ENCODE results near the gene SPATA3. TPM values are rescaled to one million over a fixed set of nuclear protein-coding genes. Genes with fewer than 3 reads are reported as not detected.

The SPATA3 gene
- polyA plus RNA-seq, 4 donors: not detected

- H3K9me3 ChIP-seq (ENCODE audit: control insufficient read depth in 2 of 2, insufficient read depth in 1 of 2, low read depth in 1 of 2, low read length in 1 of 2): no peaks in the 10 kb centered on the region
- WGBS, 3 donors: 73 to 83% (median 74%) methylated on average over 17 of the region's 17 CpGs
- no peaks in the 10 kb centered on the region for H3K4me1 ChIP-seq (ENCODE audit: control insufficient read depth in 3 of 3, insufficient read depth in 2 of 3, low read depth in 1 of 3, low read length in 2 of 3)
- H3K36me3 ChIP-seq (ENCODE audit: control insufficient read depth in 3 of 3, insufficient read depth in 2 of 3, low read depth in 1 of 3, low read length in 3 of 3): no peaks in the 10 kb centered on the region
- peak overlapping the region in 2 of 3 donors; percentile 43 to 52 for H3K27ac ChIP-seq (ENCODE audit: low read depth in 1 of 3, low read length in 2 of 3)
- peak in 1 of 2 donors; percentile 53 for DNase-seq
- no peaks in the 10 kb centered on the region for H3K27me3 ChIP-seq (ENCODE audit: control insufficient read depth in 3 of 3, insufficient read depth in 3 of 3, low read length in 3 of 3)
- no peak for FAIRE-seq
- no peak overlapping the region for H3K4me3 ChIP-seq (ENCODE audit: low read depth in 1 of 3, low read length in 3 of 3)
These were observed 21.6 kb upstream of the SPATA3 start for GRCh38 chr2:230974096-230974913.

GRCh38 chr2:230975927-230976326, 20.0 kb upstream of the SPATA3 start:
- no peak overlapping the region for H3K27ac ChIP-seq (ENCODE audit: low read depth in 1 of 3, low read length in 2 of 3)
- no peaks in the 10 kb centered on the region for H3K4me1 ChIP-seq (ENCODE audit: control insufficient read depth in 3 of 3, insufficient read depth in 2 of 3, low read depth in 1 of 3, low read length in 2 of 3)
- H3K9me3 ChIP-seq (ENCODE audit: control insufficient read depth in 2 of 2, insufficient read depth in 1 of 2, low read depth in 1 of 2, low read length in 1 of 2): no peaks in the 10 kb centered on the region
- DNase-seq: no peak
- WGBS, 3 donors: 75 to 86% (median 82%) methylated on average over 11 of the region's 11 CpGs
- FAIRE-seq: no peak
- no peaks in the 10 kb centered on the region for H3K27me3 ChIP-seq (ENCODE audit: control insufficient read depth in 3 of 3, insufficient read depth in 3 of 3, low read length in 3 of 3)
- H3K4me3 ChIP-seq (ENCODE audit: low read depth in 1 of 3, low read length in 3 of 3): no peak overlapping the region
- H3K36me3 ChIP-seq (ENCODE audit: control insufficient read depth in 3 of 3, insufficient read depth in 2 of 3, low read depth in 1 of 3, low read length in 3 of 3): no peaks in the 10 kb centered on the region

- no peak overlapping the region for H3K4me3 ChIP-seq (ENCODE audit: low read depth in 1 of 3, low read length in 3 of 3)
- H3K9me3 ChIP-seq (ENCODE audit: control insufficient read depth in 2 of 2, insufficient read depth in 1 of 2, low read depth in 1 of 2, low read length in 1 of 2): no peaks in the 10 kb centered on the region
- H3K27ac ChIP-seq (ENCODE audit: low read depth in 1 of 3, low read length in 2 of 3): peak overlapping the region in 1 of 3 donors; percentile 14
- H3K27me3 ChIP-seq (ENCODE audit: control insufficient read depth in 3 of 3, insufficient read depth in 3 of 3, low read length in 3 of 3): no peaks in the 10 kb centered on the region
- no peaks in the 10 kb centered on the region for H3K4me1 ChIP-seq (ENCODE audit: control insufficient read depth in 3 of 3, insufficient read depth in 2 of 3, low read depth in 1 of 3, low read length in 2 of 3)
- WGBS, 3 donors: 59 to 79% (median 71%) methylated on average over 6 of the region's 6 CpGs
- no peaks in the 10 kb centered on the region for H3K36me3 ChIP-seq (ENCODE audit: control insufficient read depth in 3 of 3, insufficient read depth in 2 of 3, low read depth in 1 of 3, low read length in 3 of 3)
- DNase-seq (peak in 1 of 2 donors; percentile 48), FAIRE-seq (no peak)
These were observed 19.2 kb upstream of the SPATA3 start for GRCh38 chr2:230976671-230977171.

GRCh38 chr2:230980468-230980867, 15.5 kb upstream of the SPATA3 start:
- peak in 1 of 2 donors; percentile 48 for DNase-seq
- peaks cover 0 to 7% (median 0%) of the 10 kb centered on the region in 3 donors for H3K4me1 ChIP-seq (ENCODE audit: control insufficient read depth in 3 of 3, insufficient read depth in 2 of 3, low read depth in 1 of 3, low read length in 2 of 3)
- 62 to 84% (median 67%) methylated on average over 1 of the region's 1 CpG for WGBS, 3 donors
- H3K9me3 ChIP-seq (ENCODE audit: control insufficient read depth in 2 of 2, insufficient read depth in 1 of 2, low read depth in 1 of 2, low read length in 1 of 2): no peaks in the 10 kb centered on the region
- no peaks in the 10 kb centered on the region for H3K36me3 ChIP-seq (ENCODE audit: control insufficient read depth in 3 of 3, insufficient read depth in 2 of 3, low read depth in 1 of 3, low read length in 3 of 3)
- no peak for FAIRE-seq
- no peak overlapping the region for H3K27ac ChIP-seq (ENCODE audit: low read depth in 1 of 3, low read length in 2 of 3)
- no peaks in the 10 kb centered on the region for H3K27me3 ChIP-seq (ENCODE audit: control insufficient read depth in 3 of 3, insufficient read depth in 3 of 3, low read length in 3 of 3)
- no peak overlapping the region for H3K4me3 ChIP-seq (ENCODE audit: low read depth in 1 of 3, low read length in 3 of 3)

- FAIRE-seq: no peak
- no peaks in the 10 kb centered on the region for H3K36me3 ChIP-seq (ENCODE audit: control insufficient read depth in 3 of 3, insufficient read depth in 2 of 3, low read depth in 1 of 3, low read length in 3 of 3)
- WGBS, 3 donors: 72 to 79% (median 73%) methylated on average over 8 of the region's 8 CpGs
These were observed 14.2 kb upstream of the SPATA3 start for GRCh38 chr2:230981704-230982103.

GRCh38 chr2:230982126-230982525, 13.8 kb upstream of the SPATA3 start:
- no peak for FAIRE-seq
- Histone ChIP-seq H3K27me3 (ENCODE audit: control insufficient read depth in 3 of 3, insufficient read depth in 3 of 3, low read length in 3 of 3) (no peaks in the 10 kb centered on the region), H3K27ac (ENCODE audit: low read depth in 1 of 3, low read length in 2 of 3) (peak overlapping the region in 1 of 3 donors; percentile 15), H3K36me3 (ENCODE audit: control insufficient read depth in 3 of 3, insufficient read depth in 2 of 3, low read depth in 1 of 3, low read length in 3 of 3) (no peaks in the 10 kb centered on the region), H3K4me1 (ENCODE audit: control insufficient read depth in 3 of 3, insufficient read depth in 2 of 3, low read depth in 1 of 3, low read length in 2 of 3) (peaks cover 0 to 14% (median 0%) of the 10 kb centered on the region in 3 donors), H3K4me3 (ENCODE audit: low read depth in 1 of 3, low read length in 3 of 3) (no peak overlapping the region), H3K9me3 (ENCODE audit: control insufficient read depth in 2 of 2, insufficient read depth in 1 of 2, low read depth in 1 of 2, low read length in 1 of 2) (no peaks in the 10 kb centered on the region)
- DNase-seq: no peak
- 79 to 88% (median 80%) methylated on average over 5 of the region's 5 CpGs for WGBS, 3 donors

More at GRCh38 chr2:230981704-230982103, 14.2 kb upstream of the SPATA3 start:
- no peaks in the 10 kb centered on the region for H3K27me3 ChIP-seq (ENCODE audit: control insufficient read depth in 3 of 3, insufficient read depth in 3 of 3, low read length in 3 of 3)
- no peak for DNase-seq
- H3K27ac ChIP-seq (ENCODE audit: low read depth in 1 of 3, low read length in 2 of 3): peak overlapping the region in 1 of 3 donors; percentile 15
- peaks cover 0 to 9% (median 0%) of the 10 kb centered on the region in 3 donors for H3K4me1 ChIP-seq (ENCODE audit: control insufficient read depth in 3 of 3, insufficient read depth in 2 of 3, low read depth in 1 of 3, low read length in 2 of 3)
- no peak overlapping the region for H3K4me3 ChIP-seq (ENCODE audit: low read depth in 1 of 3, low read length in 3 of 3)
- H3K9me3 ChIP-seq (ENCODE audit: control insufficient read depth in 2 of 2, insufficient read depth in 1 of 2, low read depth in 1 of 2, low read length in 1 of 2): no peaks in the 10 kb centered on the region

- no peak for DNase-seq
- Histone ChIP-seq H3K9me3 (ENCODE audit: control insufficient read depth in 2 of 2, insufficient read depth in 1 of 2, low read depth in 1 of 2, low read length in 1 of 2) (no peaks in the 10 kb centered on the region), H3K27ac (ENCODE audit: low read depth in 1 of 3, low read length in 2 of 3) (no peak overlapping the region), H3K4me3 (ENCODE audit: low read depth in 1 of 3, low read length in 3 of 3) (no peak overlapping the region), H3K27me3 (ENCODE audit: control insufficient read depth in 3 of 3, insufficient read depth in 3 of 3, low read length in 3 of 3) (no peaks in the 10 kb centered on the region), H3K36me3 (ENCODE audit: control insufficient read depth in 3 of 3, insufficient read depth in 2 of 3, low read depth in 1 of 3, low read length in 3 of 3) (no peaks in the 10 kb centered on the region), H3K4me1 (ENCODE audit: control insufficient read depth in 3 of 3, insufficient read depth in 2 of 3, low read depth in 1 of 3, low read length in 2 of 3) (peaks cover 0 to 14% (median 0%) of the 10 kb centered on the region in 3 donors)
- WGBS, 3 donors: 81 to 82% (median 81%) methylated on average over 3 of the region's 3 CpGs
- FAIRE-seq: no peak
These were observed 13.4 kb upstream of the SPATA3 start for GRCh38 chr2:230982528-230982927.

GRCh38 chr2:230983566-230983965, 12.4 kb upstream of the SPATA3 start:
- H3K27ac ChIP-seq (ENCODE audit: low read depth in 1 of 3, low read length in 2 of 3): no peak overlapping the region
- H3K9me3 ChIP-seq (ENCODE audit: control insufficient read depth in 2 of 2, insufficient read depth in 1 of 2, low read depth in 1 of 2, low read length in 1 of 2): no peaks in the 10 kb centered on the region
- no peaks in the 10 kb centered on the region for H3K36me3 ChIP-seq (ENCODE audit: control insufficient read depth in 3 of 3, insufficient read depth in 2 of 3, low read depth in 1 of 3, low read length in 3 of 3)
- no peak for DNase-seq
- peaks cover 0 to 1% (median 0%) of the 10 kb centered on the region in 3 donors for H3K27me3 ChIP-seq (ENCODE audit: control insufficient read depth in 3 of 3, insufficient read depth in 3 of 3, low read length in 3 of 3)
- no peak for FAIRE-seq
- peaks cover 0 to 14% (median 0%) of the 10 kb centered on the region in 3 donors for H3K4me1 ChIP-seq (ENCODE audit: control insufficient read depth in 3 of 3, insufficient read depth in 2 of 3, low read depth in 1 of 3, low read length in 2 of 3)
- WGBS, 3 donors: 92 to 94% (median 93%) methylated on average over 6 of the region's 6 CpGs
- H3K4me3 ChIP-seq (ENCODE audit: low read depth in 1 of 3, low read length in 3 of 3): no peak overlapping the region

Measured in small intestine (tissue), 7 donors.